ENCODE results near the gene ARHGAP26. TPM values are rescaled to one million over a fixed set of nuclear protein-coding genes. Genes with fewer than 3 reads are reported as not detected.

The ARHGAP26 gene
- total RNA-seq, 2 experiments from 2014 or later: 10.2 to 11.0 TPM

DNA sequence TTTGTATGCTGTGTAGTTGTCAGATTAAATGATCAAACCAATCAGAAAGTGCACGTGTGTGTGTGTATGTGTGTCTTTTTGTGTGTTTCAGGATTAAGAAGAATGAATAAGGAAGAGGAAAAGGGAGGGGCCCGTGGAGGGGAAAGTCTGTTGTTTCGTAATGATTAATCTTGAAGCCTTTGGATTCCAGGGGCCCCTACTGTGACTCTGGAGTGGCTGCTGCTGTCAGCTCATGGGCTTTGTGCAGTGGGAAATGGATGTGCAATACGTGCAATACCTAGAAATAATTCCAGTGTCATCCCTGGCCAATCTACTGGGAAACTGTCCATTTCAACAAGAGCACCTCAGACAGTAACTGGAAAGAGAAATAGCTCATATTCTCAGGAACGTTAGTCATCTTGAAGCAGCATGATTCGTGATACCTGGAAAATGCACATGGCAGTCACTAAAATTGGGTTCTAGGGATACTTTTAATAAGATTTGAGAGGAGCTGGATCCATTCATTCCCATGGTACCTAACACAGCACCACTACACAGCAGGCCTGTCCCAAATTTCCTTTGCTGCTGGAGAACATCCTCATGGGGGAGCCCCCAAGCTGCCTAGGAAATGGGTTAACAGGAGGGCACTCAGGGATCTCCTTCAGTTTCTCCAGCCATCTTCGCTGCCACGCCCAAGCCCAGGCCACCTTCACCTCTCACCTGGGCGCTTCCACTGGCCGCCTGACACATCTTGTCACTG, 447.1 kb downstream of the ARHGAP26 start:
- Mint-ChIP-seq H3K36me3 (peaks cover 9% of the 10 kb centered on the region), H3K27me3 (no peaks in the 10 kb centered on the region), H3K4me3 (no peak overlapping the region), H3K9me3 (no peaks in the 10 kb centered on the region), H3K4me1 (peaks cover 23% of the 10 kb centered on the region), H3K27ac (peak overlapping the region; percentile 21)
- no peak for DNase-seq

DNA sequence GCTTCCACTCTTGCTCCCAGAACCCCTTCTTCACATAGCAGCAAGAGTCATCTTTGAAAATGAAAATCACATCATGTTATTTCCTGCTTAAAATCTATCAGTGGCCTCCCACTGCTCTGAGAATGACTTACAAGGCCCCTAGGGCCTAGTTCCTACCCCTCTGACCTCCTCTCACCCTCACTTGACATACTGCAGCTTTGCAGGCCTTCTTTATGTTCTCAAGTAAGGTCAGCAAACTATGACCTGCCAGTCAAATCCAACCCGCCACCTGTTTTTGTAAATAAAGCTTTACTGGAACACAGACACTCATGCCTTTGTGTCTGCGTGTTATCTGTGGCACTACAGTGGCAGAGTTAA, 447.6 kb downstream of the ARHGAP26 start:
- peak overlapping the region; percentile 21 for H3K27ac Mint-ChIP-seq
- no peak for DNase-seq
- H3K27me3 Mint-ChIP-seq: no peaks in the 10 kb centered on the region
- H3K9me3 Mint-ChIP-seq: no peaks in the 10 kb centered on the region
- peaks cover 12% of the 10 kb centered on the region for H3K36me3 Mint-ChIP-seq
- H3K4me1 Mint-ChIP-seq: peaks cover 29% of the 10 kb centered on the region
- H3K4me3 Mint-ChIP-seq: no peak overlapping the region

DNA sequence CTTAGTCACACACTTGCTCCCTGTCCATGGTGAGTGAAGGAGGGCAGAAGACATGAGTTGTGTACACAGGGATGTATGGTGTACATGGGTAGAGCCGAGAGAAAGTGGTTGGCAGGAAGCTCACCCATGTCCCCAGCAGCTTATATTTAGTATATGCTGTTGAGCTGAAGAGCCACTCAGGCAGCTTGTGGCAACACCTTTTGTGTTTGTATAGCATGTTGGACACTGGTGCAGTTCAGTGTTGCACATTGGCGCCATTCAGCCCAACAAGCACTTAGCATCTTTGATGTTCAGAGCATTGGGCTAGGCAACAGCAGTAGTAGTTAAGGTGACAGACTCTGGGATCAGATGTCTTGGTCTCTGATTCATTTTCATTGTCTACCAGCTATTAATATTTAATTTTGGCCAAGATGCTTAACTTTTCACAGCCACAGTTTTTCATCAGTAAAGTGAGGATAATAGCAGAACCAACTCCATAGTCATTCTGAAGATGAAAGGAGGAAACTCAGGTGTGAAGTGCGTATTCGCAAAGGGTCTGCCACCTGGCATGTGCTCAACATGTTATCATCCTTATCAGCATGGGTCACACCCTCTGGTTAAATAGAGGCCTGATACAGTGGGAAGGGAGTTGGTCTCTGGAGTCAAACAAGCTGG, 448.5 kb downstream of the ARHGAP26 start:
- DNase-seq: no peak
- Mint-ChIP-seq H3K9me3 (no peaks in the 10 kb centered on the region), H3K27ac (no peak overlapping the region), H3K4me1 (peaks cover 35% of the 10 kb centered on the region), H3K36me3 (peaks cover 16% of the 10 kb centered on the region), H3K27me3 (no peaks in the 10 kb centered on the region), H3K4me3 (no peak overlapping the region)

DNA sequence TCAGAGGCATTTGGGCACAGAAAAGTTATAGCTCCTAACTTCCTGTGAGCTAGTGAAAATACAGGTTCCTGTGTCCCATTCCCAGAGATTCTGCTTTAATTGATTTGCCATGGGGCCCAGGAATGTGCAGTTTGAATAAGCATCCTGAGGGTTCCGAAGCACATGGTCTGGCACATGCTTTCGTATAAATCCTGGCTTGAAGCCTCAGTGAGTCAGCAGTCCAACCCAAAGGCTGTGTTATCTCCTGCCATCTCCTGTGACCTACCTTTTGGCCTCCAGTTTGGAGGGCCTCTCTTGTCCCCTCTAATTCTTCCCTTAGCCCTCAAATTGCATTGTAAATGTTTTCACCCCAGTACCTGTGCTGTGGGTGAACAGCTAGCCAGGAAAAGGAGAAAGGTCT, 449.5 kb downstream of the ARHGAP26 start:
- no peaks in the 10 kb centered on the region for H3K27me3 Mint-ChIP-seq
- H3K9me3 Mint-ChIP-seq: no peaks in the 10 kb centered on the region
- H3K4me3 Mint-ChIP-seq: no peak overlapping the region
- DNase-seq: no peak
- peaks cover 18% of the 10 kb centered on the region for H3K36me3 Mint-ChIP-seq
- H3K4me1 Mint-ChIP-seq: peaks cover 33% of the 10 kb centered on the region
- no peak overlapping the region for H3K27ac Mint-ChIP-seq

DNA sequence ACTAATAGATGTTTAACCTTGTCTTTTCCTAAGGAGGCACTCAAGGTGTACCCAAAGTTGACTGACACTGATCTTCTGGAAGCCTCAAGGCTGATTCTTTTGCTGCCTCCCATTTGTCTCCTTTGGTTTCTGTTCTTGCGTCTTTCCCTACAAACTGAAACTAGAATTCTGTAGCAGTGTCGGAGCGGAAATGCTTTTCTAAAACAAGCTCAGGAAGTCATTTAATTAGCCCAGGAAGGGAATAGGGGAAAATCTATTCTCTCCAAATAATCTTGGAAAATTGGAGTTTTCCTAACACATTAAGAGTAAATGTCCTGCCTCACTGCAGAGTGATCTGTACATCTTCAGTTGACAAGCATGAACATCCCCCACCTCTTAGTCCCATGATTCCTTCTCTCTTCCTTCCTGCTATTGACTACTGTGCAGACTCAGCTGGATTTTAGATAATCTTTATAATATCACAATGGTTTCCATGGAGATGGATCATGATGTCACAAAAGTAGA, 450.6 kb downstream of the ARHGAP26 start:
- Mint-ChIP-seq H3K36me3 (peaks cover 20% of the 10 kb centered on the region), H3K4me1 (peaks cover 33% of the 10 kb centered on the region), H3K27me3 (no peaks in the 10 kb centered on the region), H3K9me3 (no peaks in the 10 kb centered on the region), H3K4me3 (no peak overlapping the region), H3K27ac (peak overlapping the region; percentile 6)
- no peak for DNase-seq

DNA sequence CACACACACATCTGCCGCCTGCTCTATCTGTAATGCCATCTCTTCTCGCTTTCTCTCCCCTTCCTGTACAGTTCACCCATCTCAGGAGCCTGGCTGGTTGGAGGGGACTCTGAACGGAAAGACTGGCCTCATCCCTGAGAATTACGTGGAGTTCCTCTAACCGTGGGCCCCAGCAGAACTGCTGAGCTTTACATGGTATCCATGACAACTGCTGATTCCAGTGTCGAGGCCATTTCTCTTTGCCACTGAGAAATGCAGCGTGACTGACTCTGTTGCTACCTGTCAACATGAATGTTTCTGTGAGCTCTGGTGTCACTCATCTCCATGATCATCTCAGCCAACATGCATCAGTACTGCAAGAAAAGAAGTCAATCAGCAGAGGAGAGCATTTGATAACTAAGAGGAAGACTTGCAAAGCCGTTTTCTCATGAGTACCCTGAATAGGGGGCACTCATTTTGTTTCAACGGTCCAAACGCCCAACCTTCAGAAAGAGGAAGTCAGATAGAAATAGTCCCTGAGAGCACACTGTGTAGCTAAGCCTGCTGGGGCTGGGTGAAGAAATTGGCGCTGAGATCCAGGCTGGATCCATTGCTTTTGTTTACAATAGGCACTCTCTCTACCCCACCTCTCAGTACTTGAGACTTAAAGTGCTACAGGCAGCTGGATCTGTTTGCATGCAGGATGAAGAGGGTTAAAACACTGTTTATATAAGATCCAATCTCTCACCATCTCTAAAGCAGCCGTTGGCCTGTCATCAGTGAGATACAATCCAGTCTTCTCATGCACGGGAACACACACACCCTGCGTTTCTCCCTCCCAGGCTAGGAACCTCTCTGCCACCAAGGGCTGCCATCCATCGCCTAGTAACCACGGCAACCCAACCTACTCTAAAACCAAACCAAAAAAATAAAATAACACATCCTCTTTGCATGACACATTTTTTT, 452.4 kb downstream of the ARHGAP26 start:
- Mint-ChIP-seq H3K27ac (peak overlapping the region; percentile 75), H3K4me1 (peaks cover 29% of the 10 kb centered on the region), H3K36me3 (peaks cover 17% of the 10 kb centered on the region), H3K27me3 (no peaks in the 10 kb centered on the region), H3K4me3 (peak overlapping the region; percentile 22), H3K9me3 (no peaks in the 10 kb centered on the region)
- DNase-seq: peak; percentile 38

DNA sequence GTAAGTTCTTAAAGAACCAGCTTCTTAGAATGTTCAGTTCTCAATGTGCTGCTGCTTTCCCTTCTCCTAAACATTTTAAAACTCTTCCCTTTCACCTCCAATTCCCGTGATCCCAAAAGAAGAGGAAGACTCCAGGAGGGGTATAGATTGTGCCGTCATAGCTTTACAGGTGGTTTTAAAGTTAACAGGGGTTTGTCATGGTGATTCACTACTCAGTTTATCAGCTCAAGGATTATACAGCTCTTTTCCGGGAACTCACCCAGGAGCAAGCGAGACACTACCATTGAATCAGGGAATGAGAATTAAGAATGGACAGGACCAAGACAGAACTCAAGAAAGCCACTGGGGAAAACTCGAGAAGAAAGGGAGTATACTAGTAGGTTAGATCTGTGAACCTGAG, 454.5 kb downstream of the ARHGAP26 start:
- Mint-ChIP-seq H3K9me3 (no peaks in the 10 kb centered on the region), H3K27me3 (no peaks in the 10 kb centered on the region), H3K4me3 (no peak overlapping the region), H3K36me3 (peaks cover 17% of the 10 kb centered on the region), H3K4me1 (peaks cover 38% of the 10 kb centered on the region), H3K27ac (no peak overlapping the region)
- DNase-seq: no peak

DNA sequence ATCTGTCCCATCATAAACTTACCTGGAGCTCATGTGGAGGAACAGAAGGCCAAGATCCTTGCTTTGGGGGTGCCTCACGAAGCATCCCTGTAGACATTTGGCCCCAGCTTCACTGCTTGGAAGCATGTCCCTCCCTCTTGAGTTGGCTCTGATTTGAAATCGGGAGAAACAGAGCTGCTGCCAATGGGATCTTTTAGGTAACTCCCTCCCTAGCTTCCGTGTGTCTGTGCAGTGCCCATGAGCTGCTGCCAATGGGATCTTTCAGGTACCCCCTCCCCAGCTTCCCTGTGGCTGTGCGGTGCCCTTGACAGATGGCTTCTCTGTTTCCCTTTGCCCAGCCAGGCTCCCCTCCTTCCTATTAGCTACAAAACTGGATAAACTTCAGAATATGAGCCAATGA, 455.3 kb downstream of the ARHGAP26 start:
- Mint-ChIP-seq H3K36me3 (peaks cover 17% of the 10 kb centered on the region), H3K4me1 (peaks cover 46% of the 10 kb centered on the region), H3K9me3 (no peaks in the 10 kb centered on the region), H3K27ac (no peak overlapping the region), H3K4me3 (no peak overlapping the region), H3K27me3 (no peaks in the 10 kb centered on the region)
- no peak for DNase-seq

DNA sequence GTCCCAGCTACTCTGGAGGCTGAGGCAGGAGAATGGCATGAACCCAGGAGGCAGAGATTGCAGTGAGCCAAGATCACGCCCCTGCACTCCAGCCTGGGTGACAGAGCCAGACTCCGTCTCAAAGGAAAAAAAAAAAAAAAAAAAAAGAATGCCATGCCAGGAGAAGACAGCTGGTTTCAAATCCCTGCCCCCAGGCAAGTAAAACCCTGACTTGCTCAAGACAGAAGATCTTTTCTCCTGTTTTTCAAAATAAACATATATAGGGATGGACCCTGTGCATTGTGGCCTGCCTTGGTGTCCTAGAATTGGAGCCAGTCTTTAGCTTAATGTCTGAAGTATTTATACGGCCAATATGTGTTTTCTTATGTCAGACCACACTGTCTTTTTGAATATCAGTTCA, 456.2 kb downstream of the ARHGAP26 start:
- H3K36me3 Mint-ChIP-seq: peaks cover 15% of the 10 kb centered on the region
- H3K27ac Mint-ChIP-seq: no peak overlapping the region
- H3K27me3 Mint-ChIP-seq: no peaks in the 10 kb centered on the region
- H3K4me3 Mint-ChIP-seq: no peak overlapping the region
- no peak for DNase-seq
- peaks cover 50% of the 10 kb centered on the region for H3K4me1 Mint-ChIP-seq
- no peaks in the 10 kb centered on the region for H3K9me3 Mint-ChIP-seq

DNA sequence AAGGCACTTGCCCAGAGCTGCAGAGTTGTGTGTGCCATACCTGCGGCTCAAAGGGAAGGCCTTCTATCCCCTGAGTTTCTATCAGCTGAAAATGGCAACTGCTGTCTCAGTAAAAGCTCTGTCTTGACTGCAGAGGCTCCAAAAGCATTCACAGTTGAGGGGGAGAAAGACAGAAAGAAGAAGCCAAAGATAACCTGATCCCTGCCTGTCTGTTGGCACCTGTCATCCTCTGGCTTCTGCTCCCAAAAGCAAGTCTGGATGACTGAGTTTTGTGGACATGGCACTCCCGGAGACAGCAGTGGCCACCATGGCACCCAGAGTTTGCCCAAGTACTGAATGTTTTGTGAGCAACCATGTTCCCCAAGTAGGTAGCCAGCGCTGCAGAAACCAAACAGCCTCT, 456.7 kb downstream of the ARHGAP26 start:
- H3K9me3 Mint-ChIP-seq: no peaks in the 10 kb centered on the region
- DNase-seq: no peak
- no peaks in the 10 kb centered on the region for H3K27me3 Mint-ChIP-seq
- peaks cover 15% of the 10 kb centered on the region for H3K36me3 Mint-ChIP-seq
- no peak overlapping the region for H3K4me3 Mint-ChIP-seq
- no peak overlapping the region for H3K27ac Mint-ChIP-seq
- H3K4me1 Mint-ChIP-seq: peaks cover 45% of the 10 kb centered on the region

DNA sequence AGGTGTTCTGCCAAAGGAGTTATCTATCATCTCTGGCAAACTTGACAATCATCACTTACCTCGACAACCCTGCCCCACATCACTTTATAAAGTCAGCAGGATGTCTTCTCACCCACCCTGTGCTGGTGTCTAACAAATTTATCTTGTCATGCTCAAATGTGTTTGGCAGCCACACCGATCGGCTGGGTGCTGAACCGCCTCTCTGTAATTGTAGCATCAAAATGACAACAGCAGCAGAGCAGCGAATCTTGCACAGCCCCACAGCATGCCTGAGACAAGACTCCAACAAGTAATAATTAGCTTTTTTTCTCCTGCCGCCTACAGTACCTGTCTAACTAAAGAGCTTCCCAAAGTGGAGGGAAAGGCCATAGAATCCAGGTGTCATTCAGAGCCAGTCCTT, 457.1 kb downstream of the ARHGAP26 start:
- H3K27ac Mint-ChIP-seq: no peak overlapping the region
- H3K9me3 Mint-ChIP-seq: no peaks in the 10 kb centered on the region
- H3K4me1 Mint-ChIP-seq: peaks cover 41% of the 10 kb centered on the region
- H3K36me3 Mint-ChIP-seq: peaks cover 13% of the 10 kb centered on the region
- no peaks in the 10 kb centered on the region for H3K27me3 Mint-ChIP-seq
- DNase-seq: no peak
- no peak overlapping the region for H3K4me3 Mint-ChIP-seq

DNA sequence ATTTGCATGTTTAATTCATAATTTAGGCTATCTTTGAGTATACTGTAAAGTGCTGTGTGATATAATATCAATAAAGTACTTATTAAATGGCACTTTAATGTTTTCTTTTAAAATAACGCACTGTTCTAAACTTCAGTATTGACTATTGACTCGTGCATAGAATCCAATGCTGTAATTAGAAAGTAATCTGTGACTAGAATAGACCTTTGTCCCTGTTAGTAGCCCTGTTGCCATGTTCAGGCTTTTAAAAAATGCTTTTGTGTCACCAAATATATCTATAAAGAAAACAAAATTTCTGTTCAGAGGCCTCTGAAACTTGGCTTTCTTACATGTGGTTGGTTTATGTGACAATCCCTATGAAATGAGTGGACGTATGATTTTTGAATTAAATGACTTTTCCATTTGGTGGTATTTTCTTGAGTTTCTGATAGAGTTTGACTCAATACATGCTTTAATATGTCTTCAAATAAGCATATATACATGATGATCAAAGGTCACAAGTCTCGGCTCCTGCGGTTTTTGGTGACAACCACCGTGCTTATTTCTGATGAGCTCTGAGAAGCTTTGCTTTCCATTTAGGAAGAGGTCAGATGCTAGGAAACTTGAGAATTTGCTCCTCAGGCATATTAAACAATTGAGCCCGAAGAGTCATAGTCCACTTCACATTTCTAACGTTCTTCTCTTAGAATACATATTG, 458.6 kb downstream of the ARHGAP26 start:
- Mint-ChIP-seq H3K9me3 (no peaks in the 10 kb centered on the region), H3K27ac (peak overlapping the region; percentile 88), H3K27me3 (no peaks in the 10 kb centered on the region), H3K36me3 (peaks cover 6% of the 10 kb centered on the region), H3K4me1 (peaks cover 30% of the 10 kb centered on the region), H3K4me3 (no peak overlapping the region)
- peak; percentile 45 for DNase-seq

DNA sequence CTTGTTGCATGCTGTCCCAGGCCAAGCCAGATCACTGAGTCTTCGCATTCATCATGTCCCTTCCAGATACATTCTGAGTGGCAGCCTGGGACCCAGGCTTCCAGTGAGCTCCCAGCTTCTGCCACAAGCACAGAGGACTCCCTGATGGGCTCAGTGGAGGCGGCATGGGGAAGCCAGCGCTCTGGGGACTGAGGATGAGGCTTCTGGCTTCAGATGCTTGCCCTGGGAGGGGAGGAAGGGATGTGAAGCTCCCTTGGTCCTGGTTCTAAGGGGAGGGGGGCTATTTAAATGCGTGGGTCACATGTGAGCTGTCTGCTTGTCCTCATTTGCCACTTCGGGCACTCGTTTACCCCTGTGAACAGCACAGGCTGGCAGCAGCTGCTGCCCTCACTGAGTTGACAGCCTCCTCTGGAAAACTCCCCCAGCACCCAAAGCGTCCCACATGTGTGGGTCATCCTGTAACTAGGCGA, 459.3 kb downstream of the ARHGAP26 start:
- H3K4me1 Mint-ChIP-seq: peaks cover 30% of the 10 kb centered on the region
- H3K4me3 Mint-ChIP-seq: peak overlapping the region; percentile 63
- H3K27ac Mint-ChIP-seq: peak overlapping the region; percentile 88
- H3K9me3 Mint-ChIP-seq: no peaks in the 10 kb centered on the region
- H3K27me3 Mint-ChIP-seq: no peaks in the 10 kb centered on the region
- peaks cover 6% of the 10 kb centered on the region for H3K36me3 Mint-ChIP-seq
- no peak for DNase-seq

DNA sequence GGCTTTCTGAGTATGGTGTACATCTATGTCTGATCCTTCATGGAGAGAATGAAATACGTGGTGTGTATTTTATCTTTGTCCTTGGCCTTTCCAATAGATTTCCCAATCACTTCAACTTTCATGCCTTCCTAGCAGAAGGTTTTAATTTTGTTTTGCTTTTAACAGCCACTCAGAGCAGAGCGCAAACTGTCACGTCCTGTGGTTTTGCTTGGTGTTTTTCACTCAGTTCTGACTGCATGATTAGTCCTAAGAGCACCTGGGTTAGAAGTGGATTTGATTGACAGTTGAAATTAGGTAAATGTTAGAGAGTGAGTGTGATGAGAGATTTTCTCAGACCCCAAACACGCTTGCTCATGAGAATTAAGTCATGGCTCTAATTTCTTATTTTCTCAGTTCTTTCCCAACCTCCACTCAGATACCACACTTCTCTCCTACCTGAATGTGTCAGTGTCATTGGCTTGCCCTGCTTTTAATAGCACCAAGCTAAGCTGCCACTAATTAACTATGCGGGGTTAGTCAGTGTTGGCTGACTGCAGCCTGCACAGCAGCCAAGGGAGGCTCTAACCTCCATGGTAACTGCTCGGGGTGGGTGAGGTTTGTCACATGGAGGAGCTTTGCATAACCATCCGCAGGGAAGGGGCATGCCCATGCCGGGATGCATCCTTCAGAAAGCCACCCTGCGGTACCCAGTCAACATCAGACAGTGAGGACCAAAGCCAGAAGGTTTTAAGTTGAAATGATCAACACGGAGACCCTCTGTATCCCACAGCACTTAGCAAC, 459.9 kb downstream of the ARHGAP26 start:
- Mint-ChIP-seq H3K4me1 (peaks cover 30% of the 10 kb centered on the region), H3K27ac (peak overlapping the region; percentile 88), H3K9me3 (no peaks in the 10 kb centered on the region), H3K36me3 (peaks cover 3% of the 10 kb centered on the region), H3K4me3 (peak overlapping the region; percentile 63), H3K27me3 (no peaks in the 10 kb centered on the region)
- DNase-seq: peak; percentile 49
